HTERT RPE-1 (cell line): ENCODE data around the gene ZNF428.
"Not testable (repeated sequence)": the region's sequence is repeated elsewhere in the genome, so short reads cannot be mapped to it uniquely, and the experiment has no call there.

Source experiments
- in situ Hi-C: fragments of 300-500 bp; cut with MboI; formaldehyde crosslinking; loops from 4 replicates; pipeline ENCODE4 v1.14.3; 2020; ENCODE audit warnings: low sequenced_read_pairs

The ZNF428 gene

GRCh38 chr19:43640424-43640757 is 21.0 kb upstream of the ZNF428 start:
- in situ Hi-C loops, result no loop called here

GRCh38 chr19:43639519-43640423 is 20.3 kb upstream of the ZNF428 start, which contains the start of gene CADM4:
Gene CADM4 (minus strand): TSS chr19:43639850. CDS start chr19:43639790, 60 bp downstream.
- in situ Hi-C loops, result no loop called here

GRCh38 chr19:43638995-43639518 is 19.6 kb upstream of the ZNF428 start:
- in situ Hi-C loops, result no loop called here

DNA sequence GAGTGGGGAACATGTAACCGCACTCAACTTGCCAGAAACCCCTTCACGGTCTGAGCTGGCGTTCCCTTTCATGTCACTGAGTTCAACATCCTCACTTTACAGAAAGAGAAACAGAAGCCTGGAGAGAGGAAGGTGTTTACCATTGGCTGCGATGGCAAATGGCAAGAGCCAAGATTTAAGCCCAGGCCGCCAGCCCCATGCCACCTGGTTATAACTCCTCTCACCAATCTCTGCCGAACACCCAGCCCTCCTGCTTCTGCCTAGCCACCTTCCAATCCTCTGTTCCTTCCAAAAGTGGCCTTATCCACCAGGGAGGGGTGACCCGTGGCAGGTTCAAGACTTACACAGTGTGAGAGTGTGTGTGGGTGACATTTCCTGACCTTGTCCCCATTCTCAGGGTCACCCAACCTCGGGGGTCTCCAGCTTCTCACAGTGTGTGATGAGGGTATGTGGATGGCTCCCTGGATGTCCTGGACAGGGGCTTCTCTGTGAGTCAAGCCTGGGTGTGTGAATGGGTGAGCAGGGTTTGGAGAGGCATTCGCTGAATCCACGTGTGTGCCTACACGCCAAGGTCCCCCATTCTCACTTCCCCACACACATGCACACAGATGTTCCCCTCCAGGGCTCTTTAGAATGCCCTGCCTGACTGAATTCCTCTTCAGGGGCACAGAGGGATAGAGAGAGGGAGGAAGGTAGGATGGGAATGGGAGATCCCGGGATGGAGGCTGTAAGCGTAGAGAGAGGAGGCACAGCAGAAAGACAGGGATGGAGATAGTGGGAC is 19.0 kb upstream of the ZNF428 start:
- in situ Hi-C loops, result no loop called here

DNA sequence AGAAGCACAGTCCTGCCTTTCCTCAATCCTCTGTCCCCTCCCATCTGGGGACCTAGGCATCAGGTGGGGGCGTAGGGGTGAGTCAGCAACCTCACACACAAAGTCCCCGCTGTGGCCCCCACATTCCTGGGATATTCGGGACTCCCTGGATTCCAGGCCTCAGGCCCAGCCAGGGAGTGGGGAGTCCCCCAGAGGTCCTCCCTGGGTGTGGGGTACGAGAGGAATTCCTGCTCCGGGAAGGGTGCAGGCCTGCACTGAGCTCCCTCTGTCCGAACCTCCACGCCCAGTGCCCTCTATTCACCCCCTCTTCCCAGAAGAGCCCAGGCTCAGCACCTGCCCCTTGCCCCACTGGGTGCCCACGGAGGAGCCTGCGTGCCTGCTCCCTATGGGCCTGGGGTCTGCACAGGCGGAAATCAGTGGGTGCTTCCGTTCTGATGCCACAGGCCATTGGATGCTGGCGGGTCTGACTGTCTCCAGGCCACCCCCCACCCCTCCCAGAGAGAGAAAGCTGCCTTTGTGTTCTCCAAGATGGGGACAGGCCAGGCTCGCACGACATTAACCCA is 16.8 kb upstream of the ZNF428 start:
- in situ Hi-C loops, result no loop called here

DNA sequence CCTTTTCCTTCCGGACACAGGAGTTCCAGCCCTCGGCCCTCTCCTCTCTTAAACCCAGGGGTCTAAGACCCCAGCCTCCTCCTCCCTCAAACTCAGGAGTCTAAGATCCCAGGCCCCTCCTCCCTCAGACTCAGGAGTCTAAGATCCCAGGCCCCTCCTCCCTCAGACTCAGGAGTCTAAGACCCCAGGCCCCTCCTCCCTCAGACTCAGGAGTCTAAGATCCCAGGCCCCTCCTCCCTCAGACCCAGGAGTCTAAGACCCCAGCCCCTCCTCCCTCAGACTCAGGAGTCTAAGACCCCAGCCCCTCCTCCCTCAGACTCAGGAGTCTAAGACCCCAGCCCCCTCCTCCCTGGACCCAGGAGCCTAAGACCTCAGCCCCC is 16.1 kb upstream of the ZNF428 start:
- in situ Hi-C loops, result not testable (repeated sequence)

GRCh38 chr19:43634872-43635560 is 15.6 kb upstream of the ZNF428 start:
- in situ Hi-C loops, result no loop called here

GRCh38 chr19:43634506-43634871 is 15.1 kb upstream of the ZNF428 start:
- in situ Hi-C loops, result no loop called here

GRCh38 chr19:43634068-43634467 is 14.6 kb upstream of the ZNF428 start:
- in situ Hi-C loops, result no loop called here

GRCh38 chr19:43633520-43633919 is 14.1 kb upstream of the ZNF428 start:
- in situ Hi-C loops, result no loop called here

DNA sequence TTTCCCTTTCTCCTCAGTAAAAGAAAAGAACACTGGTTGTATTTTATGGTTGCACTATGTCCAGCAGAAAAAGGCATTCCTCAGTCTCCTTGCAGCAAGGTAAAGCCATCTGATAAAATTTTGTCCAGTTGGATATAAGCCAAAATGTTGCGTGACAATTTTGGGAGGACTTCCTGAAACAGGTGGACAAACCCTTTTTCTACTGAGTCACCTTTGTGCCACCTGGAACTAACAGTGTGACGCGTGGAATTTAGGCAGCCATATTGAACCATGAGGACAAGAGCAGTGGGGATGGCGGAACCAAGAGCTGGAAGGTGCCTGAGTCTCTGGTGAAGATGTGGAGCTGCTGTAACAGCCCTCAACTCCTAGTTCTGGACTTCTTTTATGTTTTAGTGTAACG is 12.1 kb upstream of the ZNF428 start:
- in situ Hi-C loops, result no loop called here

DNA sequence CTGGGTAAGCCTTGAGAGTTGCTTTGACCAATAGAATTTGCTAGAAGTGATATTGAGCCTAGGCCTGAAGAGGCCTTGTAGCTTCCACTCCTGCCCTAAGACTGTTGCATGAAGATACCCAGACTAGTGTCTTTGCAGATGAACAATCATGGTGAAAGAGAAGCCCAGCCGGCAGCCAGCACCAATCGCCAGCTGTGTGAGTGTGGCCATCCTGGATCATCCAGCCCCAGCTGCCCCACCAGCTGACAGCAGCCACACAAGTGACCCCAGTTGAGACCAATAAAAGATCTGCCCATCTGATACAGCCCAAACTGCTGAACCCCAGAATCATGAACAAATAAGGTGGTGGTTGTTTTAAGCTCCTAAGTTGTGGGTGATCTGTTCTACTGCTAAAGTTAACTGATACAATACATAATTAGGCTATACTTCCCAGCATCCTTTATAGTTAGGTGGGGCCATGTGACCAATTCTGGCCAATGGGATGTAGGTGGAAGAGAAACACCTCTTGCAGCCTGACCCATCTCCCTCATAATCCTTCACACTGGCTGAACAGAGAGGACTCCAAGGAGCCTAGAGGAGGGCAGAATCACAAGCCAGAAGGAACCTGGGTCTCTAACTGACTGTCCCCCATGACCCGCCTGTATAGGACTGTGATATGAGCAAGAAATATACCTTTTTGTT is 9.4 kb upstream of the ZNF428 start:
- in situ Hi-C loops, result no loop called here

DNA sequence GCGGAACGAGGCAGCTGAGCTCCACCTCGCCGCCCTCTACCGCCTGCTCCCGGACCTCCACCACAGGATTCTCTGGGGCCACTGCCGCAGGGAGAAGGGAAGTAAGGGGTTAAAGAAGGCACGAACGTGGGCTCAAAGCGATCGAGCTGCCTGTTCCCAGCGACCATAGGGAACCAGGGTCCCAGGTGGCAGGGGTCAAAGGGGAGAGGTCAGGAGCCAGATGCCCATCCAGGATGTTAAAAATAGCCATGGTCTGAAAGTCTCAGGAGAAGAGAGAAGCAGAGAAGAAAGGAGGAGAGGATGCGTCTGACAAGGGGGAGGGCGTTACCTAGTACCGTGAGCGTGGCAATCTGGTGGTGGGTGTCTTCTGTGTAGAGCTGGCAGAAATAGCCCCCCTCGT is 7.4 kb upstream of the ZNF428 start:
- in situ Hi-C loops, result no loop called here

- in situ Hi-C loops, result no loop called here
Measured at GRCh38 chr19:43625918-43626579, 6.6 kb upstream of the ZNF428 start.

- in situ Hi-C loops, result no loop called here
Measured at GRCh38 chr19:43624933-43625332, 5.5 kb upstream of the ZNF428 start.

DNA sequence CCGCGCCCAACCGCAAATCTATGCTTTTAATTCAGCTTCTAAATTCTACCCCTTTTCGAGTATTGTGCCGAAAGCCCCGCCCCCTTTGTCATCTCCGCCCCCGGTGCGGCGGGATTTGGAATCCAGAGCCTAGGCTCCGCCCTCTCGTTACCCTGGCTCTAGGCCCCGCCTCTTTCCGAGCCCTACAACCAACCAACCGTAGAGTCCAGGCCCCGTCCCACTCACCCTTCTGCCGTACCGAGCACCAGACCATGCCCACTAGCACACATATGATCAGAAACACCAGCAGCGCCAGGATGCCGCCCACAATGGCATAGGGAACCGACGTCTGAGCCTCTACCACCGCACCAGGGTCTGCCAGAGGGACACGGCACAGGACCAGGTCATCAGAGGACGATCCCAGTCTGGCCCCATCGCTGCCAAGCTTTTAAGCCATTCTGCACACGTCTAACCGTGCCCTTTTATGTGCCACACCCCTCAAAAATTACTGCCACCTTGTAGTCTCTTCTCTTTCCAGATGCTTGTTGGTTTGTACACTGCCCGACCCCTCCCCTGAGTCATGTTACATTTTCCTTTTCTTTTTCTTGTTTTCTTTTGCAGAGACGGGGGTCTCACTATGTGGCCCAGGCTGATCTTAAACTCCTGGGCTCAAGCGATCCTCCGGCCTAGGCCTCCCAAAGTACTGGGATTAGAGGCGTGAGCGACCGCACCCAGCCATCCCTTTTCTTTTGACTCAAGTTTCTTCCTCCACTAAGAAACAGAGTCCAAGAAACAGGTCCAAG is 4.7 kb upstream of the ZNF428 start:
- in situ Hi-C loops, result no loop called here

DNA sequence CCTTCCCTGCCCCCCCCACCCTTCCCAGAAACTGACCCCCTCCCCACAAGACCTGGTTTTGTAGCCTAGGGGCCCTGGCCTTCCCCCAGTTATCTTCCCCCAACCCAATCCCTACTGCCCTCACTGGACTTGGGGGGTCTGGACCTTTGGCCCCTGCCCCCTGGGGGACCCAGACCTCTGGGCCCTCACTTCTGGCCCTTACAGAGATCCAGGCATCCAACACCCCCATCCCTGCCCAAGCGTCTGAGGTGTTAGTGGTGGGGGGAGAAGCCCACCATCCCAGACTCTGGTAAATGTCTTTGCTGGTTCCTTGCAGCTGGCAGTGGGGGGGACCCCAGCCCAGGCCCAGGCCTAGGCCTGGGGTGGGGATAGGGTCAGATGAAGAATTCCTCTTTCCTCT is 3.5 kb upstream of the ZNF428 start:
- in situ Hi-C loops, result no loop called here

DNA sequence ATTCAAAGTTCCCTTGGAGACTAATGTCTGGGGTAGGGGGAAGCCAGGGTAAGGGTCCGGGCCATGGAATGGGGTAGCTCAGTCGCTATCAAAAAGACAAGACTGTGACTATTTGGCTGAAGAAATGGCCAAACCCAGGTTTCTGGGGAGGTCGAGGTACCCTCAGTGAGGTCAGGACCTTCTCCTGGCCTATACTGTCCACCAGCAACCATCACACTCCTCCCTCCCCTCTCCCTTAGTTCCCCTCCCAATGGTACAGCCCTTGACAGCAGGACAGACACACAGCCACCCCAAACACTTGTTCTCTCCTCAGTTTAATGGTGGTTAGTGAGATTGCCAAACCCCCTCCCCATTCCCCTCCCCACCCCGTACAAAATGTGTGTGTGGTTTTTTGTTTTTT is 2.6 kb upstream of the ZNF428 start:
- in situ Hi-C loops, result no loop called here
